GM21367 (cell line): ENCODE results near the gene PHF12.
A peak's percentile ranks its signal among the peaks of the same experiment; 100 is the strongest.
"Not testable (repeated sequence)": the region's sequence is repeated elsewhere in the genome, so short reads cannot be mapped to it uniquely, and the experiment has no call there.

ENCODE experiments used
- ATAC-seq: cut with Tn5 transposase; IDR thresholded peaks from one replicate; pipeline ENCODE4 v1.9.1; 2021; ENCODE audit not compliant: unreplicated experiment

The PHF12 gene

GRCh38 chr17:28885951-28886350 is 65.4 kb downstream of the PHF12 start:
- ATAC-seq, result no peak

DNA sequence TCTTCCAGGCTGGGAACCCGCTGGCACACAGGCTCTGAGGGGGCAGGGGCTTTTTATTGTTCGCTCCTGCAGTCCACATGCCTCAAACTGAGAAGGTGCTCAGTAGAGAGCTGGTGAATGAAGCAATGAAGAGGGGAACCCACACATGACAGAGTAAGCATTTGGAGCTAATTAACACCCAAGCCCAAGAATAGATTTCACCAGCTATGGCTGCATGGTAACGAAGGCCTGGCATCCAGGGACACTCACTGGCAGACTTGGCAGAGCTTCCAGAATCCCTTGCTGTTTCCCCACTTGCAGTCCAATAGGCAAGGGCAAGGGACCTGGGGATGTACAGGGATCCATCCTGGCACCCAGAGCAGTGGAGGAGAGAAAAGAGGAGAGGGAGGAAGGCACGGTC is 66.0 kb downstream of the PHF12 start:
- ATAC-seq, result no peak

DNA sequence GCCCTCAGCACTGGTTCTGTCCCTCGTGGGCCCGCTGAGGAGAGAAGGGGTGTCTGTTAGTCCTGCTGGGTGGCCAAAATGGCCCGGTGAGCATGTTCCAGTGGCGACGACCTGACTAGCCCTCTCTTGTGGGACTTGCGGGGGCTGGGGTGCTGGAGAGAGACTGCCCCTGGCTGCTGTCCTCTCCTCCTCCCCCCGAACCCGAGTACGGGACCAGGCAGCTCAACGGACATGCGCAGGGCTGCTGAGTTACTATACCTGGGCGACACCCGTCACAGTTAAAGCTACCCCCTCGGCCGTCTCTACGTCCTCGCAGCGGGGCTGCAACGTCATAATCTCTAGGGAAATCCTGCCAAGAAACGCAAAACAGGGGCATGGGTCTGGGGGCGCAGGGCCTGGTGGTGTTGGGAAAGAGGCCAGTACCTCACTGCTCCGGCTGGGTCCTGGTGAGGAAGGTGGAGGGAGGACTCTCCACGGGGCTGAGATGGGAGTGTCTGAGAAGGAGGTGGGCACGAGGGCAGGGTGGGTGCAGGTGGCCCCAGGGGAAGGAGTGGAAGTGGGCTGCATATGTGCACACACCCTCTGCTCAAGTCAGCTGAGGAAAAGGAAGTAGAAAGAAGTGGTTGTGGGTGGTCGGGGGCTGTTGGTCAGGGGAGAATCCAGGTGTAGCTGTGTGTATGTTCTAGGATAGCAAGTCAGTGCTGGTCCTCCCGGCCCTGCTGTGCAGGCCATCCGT is 67.2 kb downstream of the PHF12 start:
- no peak for ATAC-seq

- no peak for ATAC-seq
Observed at GRCh38 chr17:28882154-28882895, 69.0 kb downstream of the PHF12 start.

- no peak for ATAC-seq
Observed at GRCh38 chr17:28881533-28882056, 69.7 kb downstream of the PHF12 start.

DNA sequence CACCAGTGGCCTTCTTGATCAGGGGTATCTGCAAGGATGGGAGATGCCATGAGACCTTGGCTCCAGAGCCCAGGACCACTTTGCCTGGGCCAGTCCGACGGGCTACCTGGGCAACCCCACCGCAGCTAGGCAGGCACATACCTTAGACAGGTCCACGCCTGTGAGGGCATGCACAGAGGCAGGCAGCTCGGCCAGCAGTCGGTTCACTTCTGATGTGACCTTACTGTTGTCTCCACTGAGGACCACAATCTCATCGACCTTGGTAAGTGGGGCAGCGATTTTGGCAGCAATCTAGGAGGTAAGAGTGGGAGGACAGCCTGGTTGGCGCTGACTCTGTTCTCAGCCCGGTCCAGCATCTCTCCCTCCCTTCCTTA is 70.8 kb downstream of the PHF12 start:
- ATAC-seq, result no peak

GRCh38 chr17:28879886-28880571 is 71.3 kb downstream of the PHF12 start:
- ATAC-seq, result no peak

- ATAC-seq, result no peak
Observed at GRCh38 chr17:28878981-28879380, 72.3 kb downstream of the PHF12 start.

- no peak for ATAC-seq
Observed at GRCh38 chr17:28878158-28878910, 73.0 kb downstream of the PHF12 start.

- not testable (repeated sequence) for ATAC-seq
Observed at GRCh38 chr17:28877150-28877711, 74.1 kb downstream of the PHF12 start.

GRCh38 chr17:28875848-28876550 is 75.3 kb downstream of the PHF12 start:
- ATAC-seq, result no peak

GRCh38 chr17:28874750-28875149 is 76.6 kb downstream of the PHF12 start:
- ATAC-seq, result no peak

GRCh38 chr17:28873839-28874238 is 77.5 kb downstream of the PHF12 start:
- no peak for ATAC-seq

DNA sequence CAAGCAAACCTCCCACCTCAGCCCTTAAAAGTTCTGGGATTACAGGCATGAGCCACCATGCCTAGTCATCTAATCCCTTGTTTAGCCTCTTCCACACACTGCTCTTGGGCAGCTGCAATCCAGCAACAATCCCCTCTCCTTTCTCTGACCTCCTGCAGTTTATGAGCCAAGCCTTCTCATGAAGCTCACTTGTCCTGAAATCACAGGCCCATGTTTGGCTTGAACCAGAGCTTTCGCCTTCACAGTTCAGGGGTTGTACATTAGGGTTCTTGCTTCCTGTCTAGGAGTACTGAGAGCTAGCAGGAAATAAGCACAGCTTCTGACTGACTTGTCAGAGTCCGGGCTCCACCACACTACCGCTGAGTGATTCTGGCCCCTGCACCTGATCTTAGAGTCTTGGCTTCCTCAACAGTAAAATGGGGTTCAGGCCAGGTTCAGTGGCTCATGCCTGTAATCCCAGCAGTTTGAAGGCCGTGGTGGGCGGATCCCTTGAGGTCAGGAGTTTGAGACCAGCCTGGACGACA is 80.2 kb downstream of the PHF12 start:
- ATAC-seq, result peak; percentile 75

- no peak for ATAC-seq
Observed at GRCh38 chr17:28867276-28867675, 84.0 kb downstream of the PHF12 start.

- no peak for ATAC-seq
Observed at GRCh38 chr17:28865946-28866752, 85.2 kb downstream of the PHF12 start.

DNA sequence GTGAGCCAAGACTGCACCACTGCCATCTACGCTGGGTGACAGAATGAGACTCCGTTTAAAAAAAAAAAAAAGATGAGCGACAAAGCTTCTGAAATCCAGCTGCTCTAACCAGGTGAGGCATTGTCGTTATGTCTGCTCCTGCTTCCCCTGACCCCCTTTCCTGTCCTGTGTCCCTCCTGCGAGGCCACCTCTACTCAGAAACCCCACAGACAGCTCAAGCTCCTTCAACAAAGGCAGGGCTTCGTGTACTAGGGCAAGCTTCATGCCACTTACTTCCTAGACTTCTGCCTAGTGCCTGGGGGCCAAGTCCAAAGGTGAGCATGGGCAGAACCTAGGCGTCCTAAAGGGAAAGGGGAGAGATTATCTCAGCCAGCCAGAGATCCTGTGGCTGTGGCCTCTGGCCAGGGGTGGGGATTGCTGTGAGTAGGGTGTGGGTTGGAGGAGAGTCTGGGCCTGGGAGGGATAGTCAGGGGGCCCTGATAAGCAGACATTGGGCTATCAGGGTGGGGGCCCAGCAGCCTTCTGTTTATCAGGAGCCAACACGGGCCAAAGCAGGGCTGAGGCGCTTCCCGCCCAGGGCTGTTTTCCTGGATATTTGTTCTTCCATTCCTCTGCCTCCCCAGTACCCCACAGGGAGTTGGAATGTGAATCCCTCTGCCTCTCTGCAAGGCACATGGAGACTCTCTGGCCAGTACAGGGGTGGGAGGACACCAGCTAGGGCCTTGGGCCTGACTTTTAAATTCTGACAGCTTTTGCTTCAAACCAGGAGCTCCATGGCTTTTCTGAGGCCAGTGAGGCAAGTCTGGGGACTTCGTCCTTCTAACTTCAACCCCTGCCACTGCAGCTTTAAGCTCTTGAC is 86.1 kb downstream of the PHF12 start:
- no peak for ATAC-seq

DNA sequence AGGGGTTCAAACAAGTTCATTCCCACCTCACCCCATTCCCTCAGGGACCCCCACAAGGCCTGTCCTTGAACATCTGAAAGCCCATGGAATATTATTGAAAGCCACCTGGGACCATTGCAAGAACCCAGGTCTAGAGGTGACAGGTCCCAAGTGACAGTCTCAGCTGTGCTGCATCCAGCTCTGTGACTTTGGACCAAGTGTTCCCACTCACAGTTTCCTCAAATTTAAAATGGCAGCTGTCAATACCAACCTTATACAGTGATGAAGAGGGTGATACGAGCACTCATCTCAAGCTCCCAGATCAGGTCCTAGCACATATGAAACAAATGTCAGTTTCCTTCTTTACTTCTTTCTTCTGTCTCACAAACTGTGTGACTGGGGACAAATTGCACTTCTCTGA is 87.4 kb downstream of the PHF12 start:
- ATAC-seq, result no peak
